Activated T-helper 1 cell treated with Interleukin-2 at 50 U/mL for 16 hours (primary cell): ENCODE results near the gene SAMD14.
A peak's percentile ranks its signal among the peaks of the same experiment; 100 is the strongest.

Source experiments
- DNase-seq: peaks from one replicate; pipeline ENCODE4 v3.0.0-alpha.2; 2020; ENCODE audit warnings: low read depth

Gene SAMD14

GRCh38 chr17:50096092-50096491, 33.9 kb downstream of the SAMD14 start:
- no peak for DNase-seq

- no peak for DNase-seq
These were observed 34.3 kb downstream of the SAMD14 start for GRCh38 chr17:50095626-50096037.

GRCh38 chr17:50094753-50095619, 35.0 kb downstream of the SAMD14 start, which contains the start of gene PDK2:
Gene PDK2 (plus strand): TSS chr17:50095351. CDS start chr17:50095436, 85 bp downstream.
- peak; percentile 96 for DNase-seq

- peak; percentile 79 for DNase-seq
These were observed 35.7 kb downstream of the SAMD14 start for GRCh38 chr17:50094243-50094752.

- DNase-seq, result no peak
These were observed 36.2 kb downstream of the SAMD14 start for GRCh38 chr17:50093807-50094206.

GRCh38 chr17:50093246-50093645, 36.7 kb downstream of the SAMD14 start:
- DNase-seq, result no peak

- no peak for DNase-seq
These were observed 38.1 kb downstream of the SAMD14 start for GRCh38 chr17:50091918-50092285.

- DNase-seq, result no peak
These were observed 38.7 kb downstream of the SAMD14 start for GRCh38 chr17:50090971-50091917.

GRCh38 chr17:50090071-50090470, 39.9 kb downstream of the SAMD14 start:
- DNase-seq, result no peak

GRCh38 chr17:50088952-50089825, 40.8 kb downstream of the SAMD14 start:
- DNase-seq, result no peak

- no peak for DNase-seq
These were observed 42.0 kb downstream of the SAMD14 start for GRCh38 chr17:50087912-50088405.

- peak; percentile 59 for DNase-seq
These were observed 42.6 kb downstream of the SAMD14 start for GRCh38 chr17:50087246-50087911.

- no peak for DNase-seq
These were observed 48.2 kb downstream of the SAMD14 start for GRCh38 chr17:50081757-50082156.

- no peak for DNase-seq
These were observed 49.1 kb downstream of the SAMD14 start for GRCh38 chr17:50080827-50081226.

GRCh38 chr17:50080096-50080480, 49.9 kb downstream of the SAMD14 start:
- DNase-seq, result no peak

- no peak for DNase-seq
These were observed 50.4 kb downstream of the SAMD14 start for GRCh38 chr17:50079334-50080095.

- no peak for DNase-seq
These were observed 51.5 kb downstream of the SAMD14 start for GRCh38 chr17:50078430-50078829.

- no peak for DNase-seq
These were observed 53.2 kb downstream of the SAMD14 start for GRCh38 chr17:50076591-50077235.

GRCh38 chr17:50076221-50076590, 53.8 kb downstream of the SAMD14 start:
- DNase-seq, result no peak
